HG03571 (cell line): ENCODE results near the gene ZNF629.

Source experiments
- ATAC-seq: cut with Tn5 transposase; IDR thresholded peaks from one replicate; pipeline ENCODE4 v1.9.1; 2021; ENCODE audit not compliant: unreplicated experiment

Gene ZNF629

GRCh38 chr16:30767767-30768465 lies 19.1 kb downstream of the ZNF629 start:
- no peak for ATAC-seq

DNA sequence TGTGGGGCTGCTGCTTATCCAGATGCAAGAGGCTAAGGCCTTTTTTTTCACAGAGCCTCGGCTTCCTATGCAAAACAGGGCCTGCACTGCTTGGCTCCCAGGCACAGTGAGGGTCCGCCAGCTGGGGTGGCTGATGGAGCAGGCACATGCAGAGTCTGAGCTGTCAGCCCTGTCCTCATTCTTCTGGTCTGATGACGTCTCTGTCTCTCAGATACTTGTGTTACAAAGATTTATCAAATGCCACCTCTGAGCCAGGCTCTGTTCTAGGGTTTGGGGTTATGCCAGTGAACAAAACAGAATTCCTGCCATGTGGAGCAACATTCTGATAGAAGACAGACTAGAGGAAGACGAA lies 20.1 kb downstream of the ZNF629 start:
- ATAC-seq, result no peak

GRCh38 chr16:30766206-30766932 lies 20.6 kb downstream of the ZNF629 start:
- ATAC-seq, result no peak

- no peak for ATAC-seq
These were observed 22.1 kb downstream of the ZNF629 start for GRCh38 chr16:30764816-30765465.

- ATAC-seq, result no peak
These were observed 22.9 kb downstream of the ZNF629 start for GRCh38 chr16:30764086-30764485.

DNA sequence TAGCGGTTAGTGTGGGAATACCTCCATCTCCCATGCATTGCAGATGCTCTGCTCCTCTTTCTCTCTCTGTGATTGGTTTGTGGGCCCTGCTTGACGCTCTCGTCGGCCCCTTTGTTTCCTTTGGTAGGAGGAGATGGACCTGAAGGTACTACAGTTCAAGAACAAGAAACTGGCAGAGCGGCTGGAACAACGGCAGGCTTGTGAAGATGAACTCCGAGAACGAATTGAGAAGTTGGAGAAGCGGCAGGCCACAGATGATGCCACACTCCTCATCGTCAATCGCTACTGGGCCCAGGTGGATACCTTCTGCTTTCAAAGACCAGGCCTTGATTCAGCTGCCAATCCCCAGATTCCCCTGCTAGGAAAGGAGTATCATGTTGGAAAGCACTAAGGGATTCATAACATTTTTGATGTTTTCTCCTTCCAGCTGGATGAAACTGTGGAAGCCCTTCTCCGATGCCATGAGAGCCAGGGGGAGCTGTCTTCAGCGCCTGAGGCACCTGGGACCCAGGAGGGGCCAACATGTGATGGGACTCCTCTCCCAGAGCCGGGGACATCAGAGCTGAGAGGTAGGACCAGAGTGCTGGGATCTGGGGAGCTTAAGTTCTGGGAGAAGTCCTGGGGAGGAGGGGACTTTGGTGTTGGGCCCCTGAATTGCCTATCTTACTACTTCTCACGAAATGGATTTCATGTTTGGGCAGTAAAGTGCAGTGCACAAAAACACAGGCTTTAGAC lies 23.8 kb downstream of the ZNF629 start:
- no peak for ATAC-seq

- peak; percentile 80 for ATAC-seq
These were observed 24.8 kb downstream of the ZNF629 start, which contains the start of the genes CFAP119 and RNF40 for GRCh38 chr16:30761928-30762902. TSS of gene CFAP119 (minus strand) at chr16:30762062. CDS start at chr16:30761748, 314 bp downstream. TSS of gene RNF40 (plus strand) at chr16:30762322. CDS start at chr16:30762546, 224 bp downstream.

DNA sequence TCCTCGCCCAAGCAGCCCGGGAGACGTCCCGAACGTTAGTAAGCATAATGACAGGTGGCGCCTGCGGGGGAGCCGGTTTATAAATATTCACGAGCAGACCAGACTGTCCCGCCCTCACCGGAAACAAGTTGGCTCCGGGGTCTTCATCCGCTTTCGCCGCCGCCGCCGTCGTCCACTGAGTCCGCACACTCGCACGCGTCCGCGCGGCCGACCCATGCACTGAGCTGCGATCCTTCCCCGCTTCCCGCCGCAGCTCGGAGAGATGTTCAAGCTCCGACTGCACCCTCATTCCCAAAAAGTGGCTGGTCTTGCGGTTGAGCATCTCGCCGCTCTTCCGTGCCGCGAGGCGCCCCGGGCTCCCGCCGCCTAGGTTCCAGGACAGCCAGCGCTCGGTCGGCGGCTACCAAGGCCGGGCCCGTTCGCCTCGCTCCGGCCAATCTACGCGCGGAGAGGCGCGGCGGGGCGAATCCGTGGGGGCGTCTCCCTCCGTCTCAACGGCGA lies 25.5 kb downstream of the ZNF629 start:
- peak; percentile 28 for ATAC-seq

GRCh38 chr16:30760577-30761426 lies 26.2 kb downstream of the ZNF629 start:
- ATAC-seq, result peak; percentile 14

DNA sequence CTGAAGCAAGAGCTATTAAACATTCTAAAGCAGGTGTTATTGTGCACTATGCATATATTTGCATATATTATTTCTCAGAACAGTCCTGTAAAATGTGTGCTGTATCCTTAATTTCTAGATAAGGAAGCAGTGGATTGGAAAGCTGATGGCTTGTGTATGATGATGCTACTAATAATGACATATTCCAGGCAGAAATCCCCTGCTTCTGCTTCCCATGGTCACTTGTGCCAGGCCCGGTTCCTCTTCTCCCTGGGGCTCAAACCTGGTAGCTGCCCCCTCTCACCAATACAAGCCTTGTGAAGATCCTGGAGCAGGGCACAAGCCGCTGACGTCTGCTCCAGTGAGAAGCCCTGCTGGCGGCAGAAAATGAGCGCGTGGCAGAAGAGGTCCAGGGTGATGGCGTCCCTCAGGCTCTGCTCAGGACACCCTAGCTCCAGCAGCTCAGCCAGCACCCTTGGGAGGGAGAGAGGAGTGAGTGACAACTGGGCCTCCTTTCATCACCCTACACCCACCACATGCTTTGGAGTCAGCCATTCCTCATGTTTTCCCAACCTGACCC lies 26.9 kb downstream of the ZNF629 start:
- ATAC-seq, result no peak

DNA sequence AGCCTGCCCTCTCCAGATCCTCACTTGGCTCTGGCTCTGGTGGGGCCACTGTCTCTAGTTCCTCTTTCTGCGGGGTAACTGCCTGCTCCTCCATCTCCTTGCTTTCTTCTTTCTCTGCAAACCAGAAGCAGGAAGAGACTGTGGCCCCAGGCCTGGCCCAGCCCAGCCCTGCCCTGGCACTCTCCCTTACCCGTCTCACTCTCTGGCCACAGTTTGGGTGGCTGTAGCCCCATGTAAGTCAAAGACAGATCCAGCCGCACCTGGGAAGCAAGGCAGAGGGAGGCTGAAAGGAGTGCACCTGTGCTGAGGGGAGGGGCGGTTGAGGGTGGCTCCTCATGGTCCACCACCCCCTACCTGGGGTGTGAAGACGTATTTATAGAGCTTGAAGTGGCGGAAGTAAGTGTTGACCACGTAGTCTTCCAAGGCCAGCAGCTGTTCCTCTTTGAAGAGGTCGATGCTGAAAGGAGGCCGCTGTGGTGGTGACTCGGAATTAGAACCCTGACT lies 28.0 kb downstream of the ZNF629 start:
- ATAC-seq, result no peak

DNA sequence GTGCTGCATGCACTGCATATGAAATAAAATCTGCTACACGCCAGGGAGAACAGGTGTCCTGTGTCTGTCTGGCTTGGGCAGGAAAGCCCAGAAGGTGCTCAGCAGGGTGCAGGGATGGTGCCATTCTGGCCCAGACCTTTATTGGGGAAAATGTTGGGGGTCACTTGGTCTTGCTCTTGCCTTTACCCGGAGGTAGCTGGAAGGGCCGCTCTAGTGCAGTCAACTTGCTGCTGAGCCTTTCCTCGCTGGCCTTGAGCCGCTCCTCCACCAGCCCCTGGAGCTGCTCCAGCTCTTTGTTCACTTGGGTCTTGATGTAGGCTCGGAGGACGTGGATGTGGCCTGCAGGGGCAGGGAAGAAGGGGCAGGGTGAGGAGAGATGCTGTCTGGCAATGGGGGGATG lies 29.7 kb downstream of the ZNF629 start:
- ATAC-seq, result no peak

- ATAC-seq, result no peak
These were observed 30.3 kb downstream of the ZNF629 start for GRCh38 chr16:30756781-30757100.

DNA sequence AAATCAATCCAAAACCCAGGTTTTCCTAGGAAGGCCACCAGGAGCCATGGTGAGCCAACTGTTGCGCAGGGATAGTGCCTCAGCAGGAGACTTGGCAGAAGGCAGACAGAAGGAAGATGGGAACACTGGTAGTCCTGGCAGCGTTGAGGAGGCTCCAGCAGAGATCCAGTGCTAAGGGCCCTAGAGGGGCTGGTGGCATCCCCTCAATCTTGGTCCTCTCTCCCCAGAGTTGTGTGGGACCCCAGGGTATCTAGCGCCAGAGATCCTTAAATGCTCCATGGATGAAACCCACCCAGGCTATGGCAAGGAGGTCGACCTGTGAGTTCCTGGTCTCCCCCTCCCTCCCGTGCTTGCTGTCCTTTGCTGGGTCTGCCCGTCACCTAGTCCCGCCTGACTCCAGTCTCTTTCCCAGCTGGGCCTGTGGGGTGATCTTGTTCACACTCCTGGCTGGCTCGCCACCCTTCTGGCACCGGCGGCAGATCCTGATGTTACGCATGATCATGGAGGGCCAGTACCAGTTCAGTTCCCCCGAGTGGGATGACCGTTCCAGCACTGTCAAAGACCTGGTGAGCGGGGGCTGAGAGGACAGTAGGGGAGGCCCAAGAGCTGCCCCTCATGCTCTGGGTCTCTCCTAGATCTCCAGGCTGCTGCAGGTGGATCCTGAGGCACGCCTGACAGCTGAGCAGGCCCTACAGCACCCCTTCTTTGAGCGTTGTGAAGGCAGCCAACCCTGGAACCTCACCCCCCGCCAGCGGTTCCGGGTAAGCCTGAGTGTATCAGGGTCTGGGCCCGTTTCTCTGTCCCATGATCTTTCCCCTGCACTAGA lies 30.8 kb downstream of the ZNF629 start:
- no peak for ATAC-seq

DNA sequence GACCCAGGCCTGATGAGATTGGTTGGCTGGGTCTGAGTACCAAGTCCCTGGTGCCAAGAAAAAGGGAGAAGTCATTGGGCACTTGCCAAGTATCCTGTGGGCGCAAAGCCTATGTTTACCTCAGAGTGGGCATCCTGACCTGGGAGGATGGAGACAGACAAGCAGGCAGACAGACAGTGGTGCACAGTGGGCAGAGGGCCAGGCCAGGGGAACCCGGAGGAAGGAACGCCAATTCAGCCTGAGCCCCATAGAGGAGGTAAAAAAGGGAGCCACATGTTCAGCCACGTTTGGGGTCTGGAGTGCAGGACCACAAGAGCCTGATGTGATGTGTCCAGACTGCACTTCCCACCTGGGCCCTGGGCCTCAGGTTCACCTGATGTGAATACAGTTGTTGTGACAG lies 33.4 kb downstream of the ZNF629 start:
- ATAC-seq, result no peak

DNA sequence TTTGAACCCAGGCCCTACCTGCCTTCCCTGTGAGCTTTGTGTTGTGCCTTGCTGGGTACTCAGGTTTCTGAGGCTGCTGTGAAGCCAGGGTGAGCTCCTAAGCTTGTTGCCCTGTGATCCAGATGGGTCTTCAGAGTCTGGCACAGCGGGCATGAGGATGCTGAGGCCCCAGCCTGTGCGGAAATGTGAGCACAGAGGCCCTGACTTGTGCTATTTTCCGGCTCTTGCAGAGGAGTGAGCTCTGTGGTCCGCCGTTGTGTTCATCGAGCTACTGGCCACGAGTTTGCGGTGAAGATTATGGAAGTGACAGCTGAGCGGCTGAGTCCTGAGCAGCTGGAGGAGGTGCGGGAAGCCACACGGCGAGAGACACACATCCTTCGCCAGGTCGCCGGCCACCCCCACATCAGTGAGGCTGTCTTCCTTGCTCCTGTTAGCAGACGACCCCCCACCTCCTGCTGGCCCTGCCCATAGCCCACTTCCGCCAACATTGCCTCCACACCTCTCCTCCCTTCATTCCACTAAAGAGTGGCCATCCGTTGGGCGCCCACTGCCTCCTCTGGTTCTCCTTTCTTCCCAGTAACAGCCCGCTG lies 36.0 kb downstream of the ZNF629 start:
- ATAC-seq, result no peak

- no peak for ATAC-seq
These were observed 36.8 kb downstream of the ZNF629 start for GRCh38 chr16:30750201-30750600.
